Hepatocyte (in vitro differentiated cells): ENCODE results near the gene MGAT4A.

Source experiments
- CTCF ChIP-seq: fragments of 200-600 bp; sonication (generic); IDR thresholded peaks from 2 replicates; pipeline ENCODE4 v1.5.1; 2016; ENCODE audit warnings: antibody characterized with exemption, mild to moderate bottlenecking; ENCODE audit not compliant: poor library complexity
- EZH2phosphoT487 ChIP-seq: fragments of 200-600 bp; sonication (generic); IDR thresholded peaks from one replicate; pipeline ENCODE4 v1.6.1; 2018; ENCODE audit warnings: antibody characterized with exemption, mild to moderate bottlenecking, low read depth, moderate library complexity; ENCODE audit not compliant: unreplicated experiment, severe bottlenecking

DNA sequence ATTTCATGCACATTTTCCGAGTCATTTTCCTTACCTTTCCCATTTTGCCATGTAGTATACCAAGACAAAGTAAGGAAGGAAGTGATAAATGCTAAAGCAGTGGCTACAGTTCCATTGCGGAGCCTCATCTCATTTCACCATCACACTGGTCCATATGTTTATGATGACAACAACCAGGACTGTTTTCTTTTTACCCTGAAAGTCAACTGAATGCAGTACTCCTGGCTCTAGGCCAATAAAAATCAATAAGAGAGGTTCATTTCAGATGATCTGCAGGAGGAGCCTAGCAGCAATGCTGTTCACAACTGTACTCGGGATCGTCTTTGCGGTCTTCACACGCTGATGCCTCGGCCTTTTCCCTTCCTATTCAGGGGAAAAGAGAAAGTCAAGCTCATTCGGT is 4.7 kb downstream of the MGAT4A start:
- TF ChIP-seq CTCF (no peak), EZH2phosphoT487 (no peak)
